ENCODE data around the gene NPFFR1. TPM values are rescaled to one million over a fixed set of nuclear protein-coding genes. Genes with fewer than 3 reads are reported as not detected.

The NPFFR1 gene
- total RNA-seq, 2 experiments from 2014 or later: not detected

- no TSS peak for BruUV-seq (replicated peaks)
- Histone ChIP-seq H3K4me1 (ENCODE audit: insufficient read depth, low read length, poor library complexity, severe bottlenecking) (peaks cover 7% of the 10 kb centered on the region), H3K79me2 (ENCODE audit: insufficient read depth, low read depth, low read length) (no peaks in the 10 kb centered on the region), H3K9me3 (ENCODE audit: low read length) (peaks cover 9% of the 10 kb centered on the region; the same call in 1 of the 2 replicates), H3K27ac (ENCODE audit: low read depth, low read length, poor library complexity, severe bottlenecking) (no peak overlapping the region), H3K36me3 (ENCODE audit: insufficient read depth, low read length) (no peaks in the 10 kb centered on the region), H3K9me2 (ENCODE audit: insufficient read depth, low read length) (no peaks in the 10 kb centered on the region), H4K20me1 (ENCODE audit: insufficient read depth, low read length) (no peaks in the 10 kb centered on the region), H3K4me3 (ENCODE audit: low read depth, low read length, poor library complexity, severe bottlenecking) (no peak overlapping the region), H3K4me2 (ENCODE audit: low read length) (no peak overlapping the region), H2AFZ (ENCODE audit: low read length) (peak overlapping the region; percentile 47; the same call in 1 of the 2 replicates)
- CTCF ChIA-PET (ENCODE audit: unreplicated experiment): interaction anchor here (0.5 to 1.5 kb wide), 11 partner anchors 11 to 124 kb away, joined by 3 to 21 read pairs (median 4); partner anchors contain the start of gene PPA1
- peak; percentile 78 for DNase-seq (ENCODE audit: low spot score)
- intact Hi-C loops (cut with micrococcal nuclease; ENCODE audit: unreplicated experiment): loop anchor here (1.0 to 2.0 kb wide), 4 partner anchors 42 to 99 kb away; no protein-coding TSS in a partner anchor
- POLR2A ChIA-PET: interaction anchor here (0.6 to 1.6 kb wide), 7 partner anchors 15 to 126 kb away, joined by 3 to 10 read pairs (median 4); no protein-coding TSS in a partner anchor
- TF ChIP-seq EZH2phosphoT487 (IDR thresholded peaks at IDR 0.05; ENCODE audit: borderline replicate concordance, low read depth, low read length): no peak
- TF ChIP-seq, protein P1, sequence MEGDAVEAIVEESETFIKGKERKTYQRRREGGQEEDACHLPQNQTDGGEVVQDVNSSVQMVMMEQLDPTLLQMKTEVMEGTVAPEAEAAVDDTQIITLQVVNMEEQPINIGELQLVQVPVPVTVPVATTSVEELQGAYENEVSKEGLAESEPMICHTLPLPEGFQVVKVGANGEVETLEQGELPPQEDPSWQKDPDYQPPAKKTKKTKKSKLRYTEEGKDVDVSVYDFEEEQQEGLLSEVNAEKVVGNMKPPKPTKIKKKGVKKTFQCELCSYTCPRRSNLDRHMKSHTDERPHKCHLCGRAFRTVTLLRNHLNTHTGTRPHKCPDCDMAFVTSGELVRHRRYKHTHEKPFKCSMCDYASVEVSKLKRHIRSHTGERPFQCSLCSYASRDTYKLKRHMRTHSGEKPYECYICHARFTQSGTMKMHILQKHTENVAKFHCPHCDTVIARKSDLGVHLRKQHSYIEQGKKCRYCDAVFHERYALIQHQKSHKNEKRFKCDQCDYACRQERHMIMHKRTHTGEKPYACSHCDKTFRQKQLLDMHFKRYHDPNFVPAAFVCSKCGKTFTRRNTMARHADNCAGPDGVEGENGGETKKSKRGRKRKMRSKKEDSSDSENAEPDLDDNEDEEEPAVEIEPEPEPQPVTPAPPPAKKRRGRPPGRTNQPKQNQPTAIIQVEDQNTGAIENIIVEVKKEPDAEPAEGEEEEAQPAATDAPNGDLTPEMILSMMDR (conservative IDR thresholded peaks at IDR 0.05; ENCODE audit: low read length): peak; percentile 90
These were observed 18.6 kb downstream of the NPFFR1 start for GRCh38 chr10:70265032-70265689.

- no TSS peak for BruUV-seq (replicated peaks)
- CTCF ChIA-PET (ENCODE audit: unreplicated experiment): no interaction called here
- Histone ChIP-seq H3K9me2 (ENCODE audit: insufficient read depth, low read length) (no peaks in the 10 kb centered on the region), H3K36me3 (ENCODE audit: insufficient read depth, low read length) (no peaks in the 10 kb centered on the region), H3K4me2 (ENCODE audit: low read length) (no peak overlapping the region), H3K9me3 (ENCODE audit: low read length) (peaks cover 9% of the 10 kb centered on the region; the same call in 1 of the 2 replicates), H2AFZ (ENCODE audit: low read length) (no peak overlapping the region), H3K27ac (ENCODE audit: low read depth, low read length, poor library complexity, severe bottlenecking) (no peak overlapping the region), H4K20me1 (ENCODE audit: insufficient read depth, low read length) (no peaks in the 10 kb centered on the region), H3K4me1 (ENCODE audit: insufficient read depth, low read length, poor library complexity, severe bottlenecking) (peaks cover 7% of the 10 kb centered on the region), H3K79me2 (ENCODE audit: insufficient read depth, low read depth, low read length) (no peaks in the 10 kb centered on the region), H3K4me3 (ENCODE audit: low read depth, low read length, poor library complexity, severe bottlenecking) (no peak overlapping the region)
- intact Hi-C loops (cut with micrococcal nuclease; ENCODE audit: unreplicated experiment): no loop called here
- POLR2A ChIA-PET: no interaction called here
- no peak for TF ChIP-seq EZH2phosphoT487 (IDR thresholded peaks at IDR 0.05; ENCODE audit: borderline replicate concordance, low read depth, low read length)
- TF ChIP-seq, protein P1 (conservative IDR thresholded peaks at IDR 0.05; ENCODE audit: low read length): no peak
- DNase-seq (ENCODE audit: low spot score): no peak
These were observed 23.1 kb downstream of the NPFFR1 start for GRCh38 chr10:70260734-70261133.

DNA sequence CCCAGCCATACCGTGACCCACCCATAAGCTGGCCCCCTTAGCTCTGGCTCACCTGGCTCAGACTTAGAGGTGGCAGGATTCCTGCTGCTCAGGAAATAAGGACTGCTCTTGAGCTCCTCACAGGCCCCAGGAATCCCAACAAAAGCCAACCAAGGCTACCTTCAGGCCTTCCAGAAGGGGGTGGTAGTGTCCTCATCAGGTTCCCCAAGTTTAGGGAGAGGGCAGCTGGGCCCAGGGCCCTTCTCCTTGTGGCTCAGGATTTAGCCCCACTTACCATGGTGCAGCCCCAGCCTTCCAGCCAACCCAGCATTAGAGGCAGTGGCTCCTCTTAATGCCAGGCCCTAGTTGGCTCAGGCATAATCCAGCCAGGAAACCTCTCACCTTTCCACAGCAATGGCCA is 23.5 kb downstream of the NPFFR1 start:
- Histone ChIP-seq H3K36me3 (ENCODE audit: insufficient read depth, low read length) (no peaks in the 10 kb centered on the region), H2AFZ (ENCODE audit: low read length) (no peak overlapping the region), H3K4me2 (ENCODE audit: low read length) (no peak overlapping the region), H3K79me2 (ENCODE audit: insufficient read depth, low read depth, low read length) (no peaks in the 10 kb centered on the region), H3K4me1 (ENCODE audit: insufficient read depth, low read length, poor library complexity, severe bottlenecking) (peaks cover 6% of the 10 kb centered on the region), H4K20me1 (ENCODE audit: insufficient read depth, low read length) (no peaks in the 10 kb centered on the region), H3K4me3 (ENCODE audit: low read depth, low read length, poor library complexity, severe bottlenecking) (no peak overlapping the region), H3K9me3 (ENCODE audit: low read length) (peaks cover 9% of the 10 kb centered on the region; the same call in 1 of the 2 replicates), H3K9me2 (ENCODE audit: insufficient read depth, low read length) (no peaks in the 10 kb centered on the region), H3K27ac (ENCODE audit: low read depth, low read length, poor library complexity, severe bottlenecking) (no peak overlapping the region)
- ChIA-PET POLR2A (no interaction called here), CTCF (ENCODE audit: unreplicated experiment) (interaction anchor here (0.6 kb wide), 1 partner anchor 104 kb away, joined by 3 read pairs; no protein-coding TSS in a partner anchor)
- no peak for DNase-seq (ENCODE audit: low spot score)
- no TSS peak for BruUV-seq (replicated peaks)
- TF ChIP-seq, protein P1 (conservative IDR thresholded peaks at IDR 0.05; ENCODE audit: low read length): no peak
- no peak for TF ChIP-seq EZH2phosphoT487 (IDR thresholded peaks at IDR 0.05; ENCODE audit: borderline replicate concordance, low read depth, low read length)
- intact Hi-C loops (cut with micrococcal nuclease; ENCODE audit: unreplicated experiment): no loop called here
